GM18499 (cell line): Measurements from ENCODE around the gene NHSL1.

Experiments used
- ATAC-seq: cut with Tn5 transposase; IDR thresholded peaks from one replicate; pipeline ENCODE4 v1.9.1; 2021; ENCODE audit warnings: moderate number of reproducible peaks; ENCODE audit not compliant: insufficient read depth, unreplicated experiment

The NHSL1 gene

DNA sequence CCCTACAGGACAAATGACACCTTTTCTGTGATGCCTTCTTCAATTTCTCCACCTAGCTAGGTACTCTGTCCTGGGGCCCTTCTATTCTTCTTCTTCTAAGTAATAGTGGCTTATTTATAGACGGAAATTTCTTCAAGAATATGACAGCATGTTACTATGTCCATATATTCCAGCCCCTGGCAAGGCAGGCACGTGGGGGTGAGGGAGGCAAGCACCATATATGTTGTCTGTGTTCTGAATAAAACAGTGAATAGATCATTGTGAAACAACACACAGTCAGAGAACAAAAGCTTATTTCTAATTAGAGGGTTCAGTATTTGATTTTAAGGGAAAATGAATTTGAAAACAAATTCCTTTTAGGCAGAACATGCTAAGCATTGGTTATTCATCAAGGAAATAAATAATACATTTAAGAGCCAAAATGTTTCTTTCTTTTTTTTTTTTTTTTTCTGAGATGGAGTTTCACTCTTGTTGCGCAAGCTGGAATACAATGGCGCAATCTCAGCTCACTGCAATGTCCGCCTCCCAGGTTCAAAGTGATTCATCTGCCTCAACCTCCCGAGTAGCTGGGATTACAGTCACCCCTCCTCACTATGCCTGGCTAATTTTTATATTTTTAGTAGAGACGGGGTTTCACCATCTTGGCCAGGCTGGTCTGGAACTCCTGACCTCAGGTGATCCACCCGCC lies 89.1 kb downstream of the NHSL1 start:
- no peak for ATAC-seq

DNA sequence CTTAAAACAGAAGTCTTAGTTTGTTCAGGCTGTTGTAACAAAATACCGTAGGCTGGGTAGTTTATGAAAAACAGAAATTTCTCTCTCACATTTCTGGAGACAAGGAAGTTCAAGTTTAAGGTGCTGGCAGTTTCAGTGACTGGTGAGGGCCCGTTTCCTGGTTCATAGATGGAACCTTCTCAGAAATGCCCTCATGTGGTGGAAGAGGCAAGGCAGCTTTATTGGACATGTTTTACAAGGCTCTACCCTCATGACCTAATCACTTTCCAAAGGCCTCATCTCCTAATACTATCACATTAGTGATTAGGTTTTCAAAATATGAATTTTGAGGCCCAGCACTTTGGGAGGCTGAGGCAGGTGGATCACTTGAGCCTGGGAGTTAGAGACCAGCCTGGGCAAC lies 92.9 kb downstream of the NHSL1 start:
- no peak for ATAC-seq

DNA sequence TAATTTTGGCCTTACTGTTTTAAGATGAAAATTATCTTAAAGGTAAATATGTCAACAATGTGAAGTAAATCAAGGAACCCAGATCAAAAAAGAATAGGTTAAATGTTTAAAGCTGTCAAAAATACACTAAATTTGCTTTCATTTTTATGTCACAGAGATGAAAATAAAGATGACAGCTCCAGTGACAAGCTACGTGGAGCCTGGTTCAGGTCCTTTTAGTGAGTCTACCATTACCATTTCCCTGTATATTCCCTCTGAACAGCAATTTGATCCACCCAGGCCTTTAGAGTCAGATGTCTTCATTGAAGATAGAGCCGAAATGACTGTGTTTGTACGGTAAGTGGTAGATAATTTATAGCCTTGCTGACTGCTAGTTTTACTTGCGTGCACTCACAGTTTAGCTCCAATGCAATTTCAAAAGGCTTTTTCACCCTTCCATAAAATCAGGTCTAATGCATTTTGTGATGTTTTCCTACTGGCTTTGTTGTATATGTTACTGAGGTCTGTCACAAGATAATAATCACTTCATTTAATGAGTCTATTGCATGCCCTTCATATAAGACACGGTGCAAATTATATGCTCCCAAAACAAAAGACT lies 93.4 kb downstream of the NHSL1 start:
- no peak for ATAC-seq

DNA sequence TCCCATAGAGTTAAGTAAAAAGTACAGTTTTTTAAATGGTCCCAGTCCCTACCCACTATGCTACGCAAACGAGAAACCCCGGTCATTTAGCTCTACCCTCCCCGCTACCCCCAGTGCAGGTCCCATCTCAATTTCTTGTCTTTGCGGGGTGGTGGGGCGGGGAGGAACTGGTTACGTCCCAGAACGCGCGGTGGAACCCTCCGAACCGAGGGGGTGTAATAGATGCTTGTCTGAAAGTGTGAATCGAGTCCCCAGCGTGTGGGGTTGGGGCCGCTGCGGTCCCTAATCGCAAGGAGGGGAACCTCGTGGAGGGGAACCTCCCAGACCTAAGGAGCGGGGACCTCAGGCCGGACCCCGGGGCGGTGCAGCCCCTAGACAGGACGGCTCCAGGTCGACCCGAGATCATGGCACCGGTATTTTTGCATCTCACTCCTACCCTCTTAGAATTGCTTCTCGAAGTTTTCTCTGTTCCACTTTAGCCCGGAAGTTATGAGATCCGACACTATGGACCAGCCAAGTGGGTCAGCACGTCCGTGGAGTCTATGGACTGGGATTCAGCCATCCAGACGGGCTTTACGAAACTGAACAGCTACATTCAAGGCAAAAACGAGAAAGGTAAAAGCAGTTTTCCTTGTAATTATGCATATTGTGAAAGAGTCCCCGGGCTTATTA lies 94.5 kb downstream of the NHSL1 start:
- ATAC-seq = no peak

DNA sequence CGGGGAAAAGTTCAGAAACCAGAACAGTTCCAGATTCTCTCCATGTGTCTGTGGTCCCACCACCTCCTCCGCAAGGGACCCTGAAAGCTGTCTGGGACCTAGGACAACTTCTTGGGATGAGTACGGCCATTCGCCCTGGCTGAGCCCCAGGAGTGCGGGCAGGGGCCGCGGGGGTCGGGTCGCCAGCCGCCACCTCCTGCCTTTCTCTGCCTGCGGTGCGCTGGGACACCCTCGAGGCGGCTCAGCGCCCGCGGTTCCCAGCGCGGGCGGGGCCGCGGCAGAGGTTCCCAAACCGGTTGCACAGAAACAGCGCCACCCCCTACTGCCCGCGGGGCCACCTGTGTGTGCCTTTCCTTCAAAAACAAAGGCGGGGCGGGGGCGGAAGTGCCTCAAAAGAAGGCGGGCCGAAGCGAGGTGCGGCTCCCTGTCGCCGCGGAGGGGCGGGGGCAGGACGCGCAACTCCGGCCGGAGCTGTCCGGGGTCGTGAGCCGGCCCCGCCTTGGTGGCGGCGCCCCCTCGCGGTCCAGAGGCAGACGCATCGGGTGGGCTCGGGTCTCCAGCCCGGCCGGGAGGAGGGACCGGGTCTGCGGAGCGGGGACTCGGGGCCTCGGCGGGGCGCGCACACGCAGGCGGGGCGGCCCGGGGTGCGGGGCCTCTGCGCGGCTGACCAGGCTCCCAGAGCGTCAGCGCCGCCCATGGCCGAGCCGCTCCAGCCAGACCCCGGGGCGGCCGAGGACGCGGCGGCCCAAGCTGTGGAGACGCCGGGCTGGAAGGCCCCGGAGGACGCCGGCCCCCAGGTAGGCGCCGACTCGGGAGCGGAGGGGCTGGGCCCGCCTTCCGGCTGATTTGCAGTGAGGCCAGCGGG lies 95.3 kb downstream of the NHSL1 start, which contains the start of gene HEBP2:
TSS of gene HEBP2 (plus strand) at position 423 of the 865 bp plus-strand sequence. CDS start at position 696, 273 bp downstream.
- ATAC-seq = peak; percentile 72

DNA sequence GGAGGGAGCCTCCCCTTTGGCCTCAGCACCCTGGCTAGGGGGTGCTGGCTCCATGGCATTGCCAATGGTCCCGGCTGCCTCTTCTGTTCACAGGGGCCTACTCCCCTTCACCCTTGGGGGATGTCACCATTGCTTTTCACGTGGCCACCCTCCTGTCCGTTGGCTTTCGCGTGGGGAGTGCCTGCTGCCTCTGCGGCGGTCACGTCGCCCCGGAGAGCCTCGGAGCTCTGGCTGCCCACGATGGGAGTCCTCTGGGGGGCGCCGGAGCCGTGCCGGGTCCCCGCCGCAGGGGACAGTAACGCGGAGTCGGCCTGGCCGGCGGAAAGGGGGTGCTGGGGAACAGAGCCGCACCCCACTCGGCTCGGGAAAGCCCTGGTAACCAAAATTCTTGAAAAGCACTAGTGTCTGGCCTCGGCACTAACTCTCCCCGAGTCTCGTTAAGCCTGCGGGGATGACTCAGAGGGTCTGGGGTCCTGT lies 95.9 kb downstream of the NHSL1 start:
- peak; percentile 23 for ATAC-seq

DNA sequence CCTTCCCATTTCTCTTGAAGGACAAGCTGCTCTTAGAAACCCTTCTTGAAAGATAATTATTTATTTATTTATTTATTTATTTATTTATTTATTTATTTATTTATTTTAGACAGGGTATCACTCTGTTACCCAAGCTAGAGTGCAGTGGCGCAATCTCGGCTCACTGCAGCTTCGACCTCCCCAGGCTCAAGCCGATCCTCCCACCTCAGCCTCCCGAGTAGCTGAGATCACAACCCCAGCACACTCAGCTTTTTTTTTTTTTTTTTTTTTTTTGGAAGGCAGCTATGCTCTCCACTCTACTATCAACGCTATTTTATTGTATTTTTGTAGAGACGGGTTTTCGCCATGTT lies 96.5 kb downstream of the NHSL1 start:
- ATAC-seq = no peak

DNA sequence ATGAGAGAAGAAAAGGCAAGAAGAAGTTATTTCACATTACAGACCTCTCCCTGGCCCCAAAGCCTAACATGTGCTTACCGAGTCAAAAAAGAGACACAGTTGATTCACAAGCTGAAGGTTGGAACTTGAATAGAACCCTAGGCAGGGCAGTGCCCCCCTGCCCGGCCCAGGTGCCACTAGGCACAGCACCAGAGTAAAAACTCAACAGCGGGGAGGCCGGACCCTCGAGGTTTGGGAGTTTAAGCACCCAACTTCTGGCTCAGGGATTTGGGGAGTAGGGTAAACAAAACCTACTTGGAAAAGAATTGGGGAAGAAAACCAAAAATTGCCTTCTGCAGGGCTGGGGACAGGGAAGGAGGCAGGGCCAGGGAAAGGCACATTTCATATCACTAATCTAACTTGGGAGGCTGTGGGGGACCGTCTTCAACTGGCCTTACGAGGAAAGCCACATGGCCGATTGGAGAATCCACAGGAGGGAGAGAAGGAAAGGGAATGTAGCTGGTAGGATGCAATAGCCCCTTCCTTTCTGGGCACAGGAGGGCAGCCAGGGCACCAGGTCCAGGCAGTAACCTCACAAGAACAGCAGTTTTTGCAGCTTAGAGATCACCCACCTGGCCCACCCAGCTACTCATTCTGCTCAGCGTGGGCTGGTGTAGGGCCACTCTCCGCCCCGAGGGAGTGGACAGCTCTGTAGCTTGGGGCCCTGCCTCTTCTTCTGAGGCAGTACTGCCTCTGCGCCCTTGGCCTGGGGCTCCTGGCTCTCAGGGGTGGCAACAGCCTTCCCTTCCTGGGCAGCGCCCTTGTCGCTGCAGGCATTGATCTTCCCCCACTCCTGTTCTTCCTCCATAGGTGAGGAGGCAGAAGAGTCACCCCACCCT lies 97.1 kb downstream of the NHSL1 start:
- no peak for ATAC-seq

DNA sequence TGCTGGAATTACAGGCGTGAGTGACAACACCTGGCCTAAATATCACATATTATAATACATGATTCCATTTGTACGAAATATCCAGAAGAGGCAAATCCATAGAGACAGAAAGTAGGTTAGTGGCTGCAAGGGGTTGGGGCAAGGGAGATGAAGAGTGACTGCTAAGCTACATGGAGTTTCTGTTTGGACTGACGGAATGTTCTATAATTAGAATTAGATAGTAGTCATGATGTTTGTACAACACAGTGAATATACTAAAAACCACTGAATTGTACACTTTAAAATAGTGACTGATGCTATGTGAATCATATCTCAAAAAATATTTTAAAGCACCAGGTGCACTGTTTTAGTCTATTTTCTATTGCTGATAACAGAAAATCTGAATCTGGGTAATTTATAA lies 99.0 kb downstream of the NHSL1 start:
- ATAC-seq = no peak

DNA sequence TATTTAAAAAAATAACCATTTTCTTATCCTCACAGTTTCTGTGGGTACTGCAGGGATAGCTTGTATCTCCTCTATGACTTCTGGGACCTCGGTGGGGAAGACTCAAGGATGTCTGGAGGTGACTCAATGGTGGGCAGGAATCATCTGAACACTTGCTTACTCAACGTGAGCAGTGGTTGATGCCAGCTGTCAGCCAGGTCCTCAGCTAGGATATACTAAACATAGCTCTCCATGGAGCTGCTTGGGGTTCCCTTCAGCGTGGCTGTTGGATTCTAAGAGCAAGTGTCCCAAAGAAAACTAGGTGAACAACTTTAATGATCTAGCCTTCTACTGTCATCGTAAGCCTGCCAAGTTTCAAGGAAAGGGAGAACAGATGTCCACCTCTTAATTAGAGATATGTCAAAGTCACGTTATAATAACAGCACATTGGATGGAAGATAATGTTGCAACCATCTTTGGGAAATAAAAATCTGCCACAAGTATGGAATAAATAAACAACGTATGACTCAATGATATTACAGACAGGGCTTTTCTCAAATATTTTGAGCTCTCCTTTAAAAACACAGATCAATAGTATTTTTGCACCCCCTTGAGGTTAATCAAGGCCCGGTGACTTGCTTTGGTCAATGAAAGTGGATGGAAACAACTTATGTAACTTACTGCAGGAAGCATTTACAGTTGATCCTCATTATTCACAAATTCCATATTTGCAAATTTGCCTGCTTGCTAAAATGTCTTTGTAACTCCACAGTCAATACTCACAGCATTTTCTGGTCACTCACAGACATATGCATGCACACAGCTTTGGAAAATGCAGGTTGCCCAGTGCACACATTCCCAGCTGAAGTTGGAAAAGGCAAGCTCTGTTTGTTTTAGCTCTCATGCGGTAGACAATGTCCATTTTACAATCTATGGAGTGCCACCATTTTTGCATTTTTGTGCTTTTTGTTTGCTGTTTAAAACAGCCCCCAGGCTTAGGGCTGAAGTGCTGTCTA lies 101.9 kb downstream of the NHSL1 start:
- no peak for ATAC-seq

DNA sequence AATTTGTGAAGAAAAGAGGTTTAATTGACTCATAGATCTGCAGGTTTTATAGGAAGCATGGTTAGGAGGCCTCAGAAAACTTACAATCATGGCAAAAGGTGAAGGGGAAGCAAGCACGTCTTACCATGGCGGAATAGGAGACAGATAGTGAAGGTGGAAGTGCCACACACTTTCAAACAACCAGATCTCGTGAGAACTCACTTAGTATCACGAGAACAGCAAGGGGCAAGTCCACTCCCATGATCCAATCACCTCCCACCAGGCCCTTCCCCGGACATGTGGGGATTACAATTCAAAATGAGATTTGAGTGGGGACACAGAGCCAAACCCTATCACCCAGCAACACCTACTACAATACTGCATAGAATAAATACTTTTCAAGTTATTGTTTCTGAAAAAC lies 102.6 kb downstream of the NHSL1 start:
- ATAC-seq = no peak

DNA sequence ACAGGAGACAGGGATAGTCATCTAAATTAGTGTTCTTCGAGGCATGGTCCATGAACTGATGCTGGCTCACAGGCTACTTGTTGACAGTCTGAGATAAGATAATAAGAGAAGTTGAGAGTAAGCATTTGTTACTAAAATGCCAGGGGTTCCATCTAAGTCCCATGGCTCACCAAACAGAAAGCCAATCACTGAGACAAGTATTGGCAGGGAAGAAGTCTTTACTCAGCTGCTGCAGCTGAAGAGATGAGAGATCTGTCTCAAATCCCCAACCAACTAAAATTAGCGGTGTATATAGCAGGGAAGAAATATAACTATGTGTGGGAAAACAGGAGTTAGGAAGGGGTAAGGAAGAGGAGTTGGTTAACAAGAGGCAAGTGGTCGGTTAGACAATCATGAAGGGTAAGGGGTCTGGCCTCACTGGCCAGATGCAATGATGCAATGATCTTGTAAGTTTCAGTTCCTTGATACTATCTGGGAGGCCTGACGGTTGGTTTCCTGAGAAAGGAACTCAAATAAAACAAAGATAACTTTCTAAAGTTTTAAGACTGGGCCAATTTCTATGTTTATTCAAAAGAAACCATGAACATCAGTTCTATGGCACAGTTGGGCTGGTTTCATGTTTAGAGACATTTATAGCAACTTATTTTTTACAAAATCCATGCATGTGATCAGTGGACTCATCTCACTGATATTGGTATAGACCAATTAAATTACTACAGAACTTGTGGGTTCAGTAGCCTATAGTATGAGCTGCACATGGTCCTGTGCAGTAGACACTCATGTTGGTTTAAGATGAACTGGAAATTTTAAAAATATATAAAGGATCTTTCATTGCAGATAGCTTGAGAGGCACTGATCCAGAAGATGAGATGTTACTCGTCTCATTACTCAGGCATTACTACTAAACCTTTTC lies 105.2 kb downstream of the NHSL1 start:
- ATAC-seq = no peak

DNA sequence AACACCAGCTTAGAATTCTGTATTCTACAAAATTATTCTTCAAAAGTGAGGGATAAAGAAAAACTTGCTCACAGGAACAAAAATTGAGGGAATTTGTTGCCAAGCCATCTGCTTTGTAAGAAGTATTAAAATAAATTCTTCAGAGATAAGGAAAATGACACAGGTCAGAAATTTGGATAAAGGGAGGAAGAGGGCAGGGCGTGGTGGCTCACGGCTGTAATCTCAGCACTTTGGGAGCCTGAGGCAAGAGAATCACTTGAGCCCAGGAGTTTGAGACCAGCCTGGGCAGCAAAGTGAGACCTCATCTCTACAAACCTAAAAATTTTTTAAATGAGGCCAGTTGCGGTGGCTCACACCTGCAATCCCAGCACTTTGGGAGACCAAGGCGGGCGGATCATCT lies 109.7 kb downstream of the NHSL1 start:
- ATAC-seq = no peak

DNA sequence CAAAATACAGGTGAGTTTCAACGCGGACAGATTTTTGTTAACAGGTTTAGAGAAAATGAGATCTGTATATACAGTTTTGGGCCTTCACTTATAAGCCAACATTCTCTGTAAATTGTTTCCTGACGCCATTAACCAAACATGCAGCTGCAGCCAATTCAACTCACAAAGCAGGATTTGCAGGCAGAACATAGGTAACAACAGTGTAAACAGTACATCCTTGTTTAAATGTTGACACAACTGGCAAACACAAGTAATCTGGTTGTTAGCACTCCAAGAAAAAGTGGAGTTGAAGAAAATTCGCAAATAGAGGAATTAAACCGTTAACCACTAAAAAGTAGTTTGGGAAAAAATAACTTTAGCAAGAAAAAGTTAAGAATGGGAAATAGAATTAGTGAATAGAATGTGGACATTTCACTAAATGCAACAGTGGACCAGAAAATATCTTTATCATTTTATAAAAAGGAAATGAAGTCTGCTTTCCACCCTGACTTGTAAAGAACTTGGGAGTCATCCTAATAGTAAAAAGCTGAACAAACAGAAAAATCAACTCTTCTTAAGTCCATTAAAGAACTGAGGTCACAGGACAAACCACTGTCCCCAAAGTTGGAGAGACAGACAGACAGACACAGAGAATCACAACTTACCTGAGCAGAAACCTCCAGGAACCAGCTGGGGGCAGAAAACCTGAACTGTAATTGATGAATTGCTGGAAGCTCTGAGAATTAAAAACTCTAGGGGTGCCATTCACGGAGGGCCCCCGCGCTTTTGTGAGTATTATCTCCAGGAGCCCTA lies 111.5 kb downstream of the NHSL1 start:
- ATAC-seq = no peak

DNA sequence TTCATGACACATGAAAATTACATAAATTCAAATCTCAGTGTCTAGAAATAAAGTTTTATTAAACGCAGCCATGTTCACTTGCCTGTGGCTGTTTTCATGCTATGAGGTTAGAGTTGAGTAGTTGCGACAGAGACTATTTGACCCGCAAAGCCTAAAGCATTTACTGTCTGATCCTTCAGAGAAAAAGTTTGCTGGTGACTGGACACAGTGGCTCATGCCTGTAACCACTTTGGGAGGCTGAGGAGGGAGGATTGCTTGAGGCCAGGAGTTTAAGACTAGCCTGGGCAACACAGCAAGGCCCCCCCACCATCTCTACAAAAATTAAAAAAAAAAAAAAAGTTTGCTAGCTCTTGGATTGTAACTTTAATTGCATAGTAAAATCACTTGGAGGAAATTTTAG lies 112.4 kb downstream of the NHSL1 start:
- ATAC-seq = no peak

DNA sequence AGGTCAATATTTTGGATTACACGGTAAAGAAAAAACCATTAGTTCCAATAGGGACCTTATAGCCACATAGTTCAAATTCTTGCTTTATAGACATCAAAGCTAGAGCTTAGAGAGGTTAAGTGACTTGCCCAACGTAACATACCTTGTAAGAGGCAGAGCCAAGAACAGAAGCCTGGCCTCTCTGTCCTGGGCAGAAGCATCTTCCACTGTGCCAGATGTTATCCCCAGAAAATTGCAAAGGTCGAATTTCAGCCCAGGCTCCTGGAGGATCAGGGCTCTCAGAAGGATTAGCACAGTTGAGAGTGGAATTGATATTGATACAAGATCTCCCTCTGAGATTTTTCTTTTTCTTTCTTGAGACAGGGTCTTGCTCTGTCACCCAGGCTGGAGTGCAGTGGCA lies 115.5 kb downstream of the NHSL1 start:
- no peak for ATAC-seq
